ENCODE measurements around the gene CTNND2. TPM values are rescaled to one million over a fixed set of nuclear protein-coding genes. Genes with fewer than 3 reads are reported as not detected.
"Not testable (repeated sequence)": the region's sequence is repeated elsewhere in the genome, so short reads cannot be mapped to it uniquely, and the experiment has no call there.

The CTNND2 gene
- total RNA-seq, 4 donors from 2014 or later: 1.3 to 2.5 (median 2.1) TPM

DNA sequence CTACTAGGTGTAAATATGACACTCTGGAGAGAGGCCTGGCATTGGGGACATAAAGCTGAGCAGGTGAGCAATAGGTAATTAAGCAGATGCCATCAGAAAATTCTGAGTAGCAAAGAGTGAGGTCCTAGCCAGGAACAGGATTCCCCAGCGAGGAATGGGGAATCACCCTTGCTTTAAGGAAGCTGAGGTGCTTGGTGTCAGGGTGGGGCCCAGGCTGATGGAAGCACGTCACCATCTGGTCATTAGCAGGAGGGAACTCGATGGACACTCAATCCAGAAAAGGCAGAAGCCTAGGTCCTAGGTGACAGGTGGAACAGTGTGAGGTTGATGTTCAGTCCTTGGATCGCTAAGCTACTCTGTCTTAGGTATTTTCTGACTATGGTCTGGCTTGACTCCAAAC is 580.5 kb downstream of the CTNND2 start:
- 88% methylated on average over 4 of the region's 4 CpGs for WGBS
- DNase-seq (ENCODE audit: extremely low spot score): no peak
- H3K4me1 ChIP-seq: peaks cover 0 to 12% (median 4%) of the 10 kb centered on the region in 4 donors
- H3K27ac ChIP-seq (replicated peaks in 1 of 4): peak overlapping the region in 3 of 4 donors; percentile 2 to 58 (median 44)
- no peak for TF ChIP-seq POLR2A (IDR thresholded peaks at IDR 0.05; ENCODE audit: low read depth)
- TF ChIP-seq POLR2AphosphoS5 (IDR thresholded peaks at IDR 0.05): no peak
- TF ChIP-seq CTCF (IDR thresholded peaks at IDR 0.05): no peak
- TF ChIP-seq EP300 (IDR thresholded peaks at IDR 0.05): no peak
- intact Hi-C loops (cut with DNase I): no loop called here
- no peak overlapping the region for H3K4me3 ChIP-seq
- H3K9me3 ChIP-seq: no peaks in the 10 kb centered on the region
- no peaks in the 10 kb centered on the region for H3K36me3 ChIP-seq
- H3K27me3 ChIP-seq: no peaks in the 10 kb centered on the region

GRCh38 chr5:11322133-11322532 is 582.1 kb downstream of the CTNND2 start:
- H3K9me3 ChIP-seq: no peaks in the 10 kb centered on the region
- peaks cover 0 to 12% (median 4%) of the 10 kb centered on the region in 4 donors for H3K4me1 ChIP-seq
- no peak for TF ChIP-seq CTCF (IDR thresholded peaks at IDR 0.05)
- TF ChIP-seq POLR2AphosphoS5 (IDR thresholded peaks at IDR 0.05): no peak
- no peak for TF ChIP-seq EP300 (IDR thresholded peaks at IDR 0.05)
- no peak for TF ChIP-seq POLR2A (IDR thresholded peaks at IDR 0.05; ENCODE audit: low read depth)
- no peak overlapping the region for H3K27ac ChIP-seq (replicated peaks in 1 of 4)
- no peak overlapping the region for H3K4me3 ChIP-seq
- no peak for DNase-seq (ENCODE audit: extremely low spot score)
- 65% methylated on average over 2 of the region's 2 CpGs for WGBS
- intact Hi-C loops (cut with DNase I): no loop called here
- no peaks in the 10 kb centered on the region for H3K27me3 ChIP-seq
- H3K36me3 ChIP-seq: no peaks in the 10 kb centered on the region

GRCh38 chr5:11319836-11320580 is 584.2 kb downstream of the CTNND2 start:
- Histone ChIP-seq H3K9me3 (no peaks in the 10 kb centered on the region), H3K27ac (replicated peaks in 1 of 4) (no peak overlapping the region), H3K4me3 (no peak overlapping the region), H3K4me1 (peaks cover 0 to 12% (median 4%) of the 10 kb centered on the region in 4 donors), H3K27me3 (no peaks in the 10 kb centered on the region), H3K36me3 (no peaks in the 10 kb centered on the region)
- TF ChIP-seq POLR2A (IDR thresholded peaks at IDR 0.05; ENCODE audit: low read depth): no peak
- TF ChIP-seq POLR2AphosphoS5 (IDR thresholded peaks at IDR 0.05): no peak
- TF ChIP-seq EP300 (IDR thresholded peaks at IDR 0.05): no peak
- TF ChIP-seq CTCF (IDR thresholded peaks at IDR 0.05): no peak
- DNase-seq (ENCODE audit: extremely low spot score): no peak
- intact Hi-C loops (cut with DNase I): no loop called here
- 45% methylated on average over 7 of the region's 7 CpGs for WGBS

GRCh38 chr5:11313694-11314093 is 590.6 kb downstream of the CTNND2 start:
- H3K27me3 ChIP-seq; H3K27ac ChIP-seq (replicated peaks in 1 of 4); H3K4me1 ChIP-seq; DNase-seq (ENCODE audit: extremely low spot score); H3K36me3 ChIP-seq; H3K9me3 ChIP-seq; H3K4me3 ChIP-seq; intact Hi-C loops (cut with DNase I): not testable (repeated sequence)
- WGBS: 59% methylated on average over 7 of the region's 7 CpGs

GRCh38 chr5:11311731-11312130 is 592.5 kb downstream of the CTNND2 start:
- Histone ChIP-seq H3K27ac (replicated peaks in 1 of 4) (no peak overlapping the region), H3K36me3 (no peaks in the 10 kb centered on the region), H3K27me3 (no peaks in the 10 kb centered on the region), H3K9me3 (no peaks in the 10 kb centered on the region), H3K4me3 (no peak overlapping the region), H3K4me1 (no peaks in the 10 kb centered on the region)
- TF ChIP-seq POLR2A (IDR thresholded peaks at IDR 0.05; ENCODE audit: low read depth): no peak
- no peak for TF ChIP-seq CTCF (IDR thresholded peaks at IDR 0.05)
- TF ChIP-seq EP300 (IDR thresholded peaks at IDR 0.05): no peak
- TF ChIP-seq POLR2AphosphoS5 (IDR thresholded peaks at IDR 0.05): no peak
- DNase-seq (ENCODE audit: extremely low spot score): no peak
- intact Hi-C loops (cut with DNase I): no loop called here
- 93% methylated on average over 3 of the region's 3 CpGs for WGBS

All from esophagus muscularis mucosa (tissue), 4 donors.